Activated CD8-positive, alpha-beta T cell treated with anti-CD3 and anti-CD28 coated beads for 36 hours (primary cell): ENCODE data around the gene DNAJB13. TPM values are rescaled to one million over a fixed set of nuclear protein-coding genes. Genes with fewer than 3 reads are reported as not detected.
A peak's percentile ranks its signal among the peaks of the same experiment; 100 is the strongest.

Experiments
- ATAC-seq: fragments of 200-7000 bp; cut with Tn5 transposase; one replicate; pipeline ENCODE4 v1.10.0; 2021; ENCODE audit warnings: mild to moderate bottlenecking, moderate library complexity
- CTCF ChIA-PET: fragments of 350-600 bp; sonication (Branson Sonifier 250); formaldehyde crosslinking; loops from one replicate; lab custom pipeline; 2021; ENCODE audit warnings: antibody characterized with exemption; lab: Charles Lee
- POLR2A ChIA-PET: fragments of 350-600 bp; sonication (Branson Sonifier 250); formaldehyde crosslinking; loops from one replicate; lab custom pipeline; 2021; ENCODE audit warnings: antibody characterized with exemption; lab: Charles Lee
- DNase-seq: peaks from one replicate; pipeline ENCODE4 v3.0.0-alpha.2; 2020
- H3K27ac Mint-ChIP-seq: one replicate; pipeline ENCODE4 v1.8.0; 2021; ENCODE audit warnings: mild to moderate bottlenecking, mixed read lengths
- H3K27me3 Mint-ChIP-seq: one replicate; pipeline ENCODE4 v1.8.0; 2021; ENCODE audit warnings: mixed read lengths
- H3K36me3 Mint-ChIP-seq: one replicate; pipeline ENCODE4 v1.8.0; 2021; ENCODE audit warnings: low read depth, mixed read lengths
- H3K4me1 Mint-ChIP-seq: one replicate; pipeline ENCODE4 v1.8.0; 2021; ENCODE audit warnings: low read depth, mixed read lengths
- H3K4me3 Mint-ChIP-seq: one replicate; pipeline ENCODE4 v1.8.0; 2021; ENCODE audit warnings: mild to moderate bottlenecking, moderate library complexity, mixed read lengths
- H3K9me3 Mint-ChIP-seq: one replicate; pipeline ENCODE4 v1.8.0; 2021; ENCODE audit warnings: mixed read lengths
- CTCF ChIP-seq: fragments of 200-600 bp; IDR thresholded peaks from one replicate; pipeline ENCODE4 v1.8.0; 2022; ENCODE audit warnings: antibody characterized with exemption, mild to moderate bottlenecking
- intact Hi-C: fragments of 100-400 bp; cut with micrococcal nuclease; formaldehyde crosslinking; loops from one replicate; pipeline ENCODE4 v1.10.0; 2022
- total RNA-seq, 2 experiments: library from RNA; stranded (reverse); gene quantifications; one replicate each; pipeline ENCODE4 v1.2.3, GENCODE V29; 2021

Gene DNAJB13
- total RNA-seq, 2 experiments from 2014 or later, result 0.18 TPM; not detected in 1

- no peaks in the 10 kb centered on the region for H3K36me3 Mint-ChIP-seq
- intact Hi-C loops, result no loop called here
- ChIA-PET POLR2A (interaction anchor here (0.8 to 3.1 kb wide), 4 partner anchors 11 to 74 kb away, joined by 3 to 14 read pairs (median 3); partner anchors contain the start of gene UCP2), CTCF (interaction anchor here (0.6 to 2.1 kb wide), 35 partner anchors 9 to 358 kb away, joined by 3 to 17 read pairs (median 4); partner anchors contain the start of gene UCP2)
- H3K9me3 Mint-ChIP-seq, result no peaks in the 10 kb centered on the region
- DNase-seq, result no peak
- TF ChIP-seq CTCF, result no peak
- peak; percentile 4 for ATAC-seq
- no peak overlapping the region for H3K4me3 Mint-ChIP-seq
- H3K27ac Mint-ChIP-seq, result no peak overlapping the region
- H3K4me1 Mint-ChIP-seq, result peaks cover 28% of the 10 kb centered on the region
- no peaks in the 10 kb centered on the region for H3K27me3 Mint-ChIP-seq
These were observed 13.0 kb downstream of the DNAJB13 start for GRCh38 chr11:73963861-73964260.

- POLR2A ChIA-PET, result interaction anchor here (3.1 kb wide), 1 partner anchor 16 kb away, joined by 14 read pairs; the partner anchor contains the start of gene UCP2
- H3K27ac Mint-ChIP-seq, result no peak overlapping the region
These were observed 14.4 kb downstream of the DNAJB13 start for GRCh38 chr11:73965076-73965763.

GRCh38 chr11:73965764-73966121 is 14.9 kb downstream of the DNAJB13 start:
- no peak for ATAC-seq
- Mint-ChIP-seq H3K4me1 (peaks cover 46% of the 10 kb centered on the region), H3K9me3 (no peaks in the 10 kb centered on the region), H3K27ac (no peak overlapping the region), H3K36me3 (no peaks in the 10 kb centered on the region), H3K27me3 (no peaks in the 10 kb centered on the region), H3K4me3 (no peak overlapping the region)
- CTCF ChIA-PET, result interaction anchor here (1.0 to 1.7 kb wide), 4 partner anchors 9 to 89 kb away, joined by 3 to 4 read pairs (median 3); no protein-coding TSS in a partner anchor
- no peak for TF ChIP-seq CTCF
- POLR2A ChIA-PET, result interaction anchor here (1.5 kb wide), 1 partner anchor 205 kb away, joined by 3 read pairs; the partner anchor contains the start of genes C2CD3 and PPME1
- intact Hi-C loops, result no loop called here
- no peak for DNase-seq

More at GRCh38 chr11:73965076-73965763, 14.4 kb downstream of the DNAJB13 start:
- ATAC-seq, result no peak
- peaks cover 41% of the 10 kb centered on the region for H3K4me1 Mint-ChIP-seq
- no peaks in the 10 kb centered on the region for H3K27me3 Mint-ChIP-seq
- intact Hi-C loops, result no loop called here
- TF ChIP-seq CTCF, result no peak
- no peak overlapping the region for H3K4me3 Mint-ChIP-seq
- no peaks in the 10 kb centered on the region for H3K9me3 Mint-ChIP-seq
- no peak for DNase-seq
- H3K36me3 Mint-ChIP-seq, result no peaks in the 10 kb centered on the region
- CTCF ChIA-PET, result interaction anchor here (0.7 to 2.1 kb wide), 14 partner anchors 8 to 356 kb away, joined by 3 to 17 read pairs (median 6); partner anchors contain the start of genes DNAJB13 and UCP2

DNA sequence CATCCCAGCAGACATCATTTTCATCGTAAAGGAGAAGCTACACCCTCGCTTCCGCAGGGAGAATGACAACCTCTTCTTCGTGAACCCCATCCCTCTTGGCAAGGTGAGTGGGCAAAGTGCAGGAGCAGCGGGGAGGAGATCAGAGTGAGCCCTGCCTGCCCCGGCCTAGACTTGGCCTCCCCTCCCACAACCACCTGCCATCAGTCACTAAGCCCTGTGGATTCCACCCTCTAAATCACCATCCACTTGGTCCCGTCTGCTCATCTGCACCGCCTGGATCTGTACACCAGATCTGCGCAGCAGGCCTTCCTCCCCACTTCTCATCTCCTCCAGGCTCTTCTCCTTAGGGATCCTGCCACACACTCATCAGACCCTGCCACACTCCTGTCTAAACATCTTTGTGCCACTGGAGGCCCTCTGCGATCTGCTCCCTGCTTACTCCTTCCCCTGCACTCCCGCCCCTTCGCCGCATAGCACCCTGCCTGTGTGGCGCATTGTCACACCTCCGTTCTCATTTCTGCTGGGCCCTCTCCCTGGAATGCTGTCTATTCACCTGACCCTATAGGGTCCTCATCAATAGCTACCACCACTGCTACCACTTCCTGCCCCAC is 17.6 kb downstream of the DNAJB13 start:
- ChIA-PET POLR2A (interaction anchor here (0.9 to 7.4 kb wide), 4 partner anchors 12 to 107 kb away, joined by 3 to 80 read pairs (median 6); partner anchors contain the start of gene UCP2), CTCF (no interaction called here)
- peaks cover 8% of the 10 kb centered on the region for H3K36me3 Mint-ChIP-seq
- peak overlapping the region; percentile 75 for H3K27ac Mint-ChIP-seq
- TF ChIP-seq CTCF, result no peak
- DNase-seq, result no peak
- H3K4me1 Mint-ChIP-seq, result peaks cover 64% of the 10 kb centered on the region
- H3K4me3 Mint-ChIP-seq, result no peak overlapping the region
- no peaks in the 10 kb centered on the region for H3K27me3 Mint-ChIP-seq
- intact Hi-C loops, result no loop called here
- no peaks in the 10 kb centered on the region for H3K9me3 Mint-ChIP-seq
- ATAC-seq, result no peak
